NCI-H524 treated with DMSO at 0.1 percent for 48 hours (cell line): ENCODE measurements around the gene MINDY4.

Source experiments
- DNase-seq: peaks from one replicate; lab custom pipeline; 2025; lab: John Stamatoyannopoulos, UW

Gene MINDY4

GRCh38 chr7:30855936-30856335, 84.7 kb downstream of the MINDY4 start:
- no peak for DNase-seq

- DNase-seq: no peak
Measured at GRCh38 chr7:30858576-30858975, 87.4 kb downstream of the MINDY4 start.

GRCh38 chr7:30859202-30859939, 88.2 kb downstream of the MINDY4 start:
- no peak for DNase-seq

GRCh38 chr7:30859940-30860496, 88.8 kb downstream of the MINDY4 start:
- no peak for DNase-seq

- no peak for DNase-seq
Measured at GRCh38 chr7:30861612-30862011, 90.4 kb downstream of the MINDY4 start.

- DNase-seq: no peak
Measured at GRCh38 chr7:30862995-30863705, 91.9 kb downstream of the MINDY4 start.

- no peak for DNase-seq
Measured at GRCh38 chr7:30863706-30864035, 92.5 kb downstream of the MINDY4 start.

- no peak for DNase-seq
Measured at GRCh38 chr7:30864101-30864500, 92.9 kb downstream of the MINDY4 start.

- DNase-seq: no peak
Measured at GRCh38 chr7:30865076-30865475, 93.9 kb downstream of the MINDY4 start.

GRCh38 chr7:30865821-30866220, 94.6 kb downstream of the MINDY4 start:
- DNase-seq: no peak

GRCh38 chr7:30866939-30867338, 95.7 kb downstream of the MINDY4 start:
- no peak for DNase-seq

GRCh38 chr7:30867483-30867882, 96.3 kb downstream of the MINDY4 start:
- DNase-seq: no peak

GRCh38 chr7:30869794-30870611, 98.8 kb downstream of the MINDY4 start:
- no peak for DNase-seq

- DNase-seq: no peak
Measured at GRCh38 chr7:30870821-30871518, 99.8 kb downstream of the MINDY4 start.

GRCh38 chr7:30871655-30872054, 100.4 kb downstream of the MINDY4 start:
- no peak for DNase-seq

- no peak for DNase-seq
Measured at GRCh38 chr7:30873207-30873606, 102.0 kb downstream of the MINDY4 start.

GRCh38 chr7:30873656-30874055, 102.4 kb downstream of the MINDY4 start:
- DNase-seq: no peak

- DNase-seq: no peak
Measured at GRCh38 chr7:30874656-30875302, 103.6 kb downstream of the MINDY4 start.

- DNase-seq: no peak
Measured at GRCh38 chr7:30877015-30877769, 106.0 kb downstream of the MINDY4 start.

- DNase-seq: no peak
Measured at GRCh38 chr7:30877993-30878392, 106.8 kb downstream of the MINDY4 start.
